HL-60 (cell line): ENCODE results near the gene NTHL1.

Experiments used
- GABPA ChIP-seq: IDR thresholded peaks from 2 replicates; pipeline ENCODE4 v1.6.1; 2012; ENCODE audit warnings: low read depth
- TF ChIP-seq, protein P1 (sequence below): IDR thresholded peaks from one replicate; pipeline ENCODE4 v1.5.1; 2011; ENCODE audit warnings: low read length, control low read depth, inconsistent platforms; ENCODE audit not compliant: insufficient read depth

DNA sequence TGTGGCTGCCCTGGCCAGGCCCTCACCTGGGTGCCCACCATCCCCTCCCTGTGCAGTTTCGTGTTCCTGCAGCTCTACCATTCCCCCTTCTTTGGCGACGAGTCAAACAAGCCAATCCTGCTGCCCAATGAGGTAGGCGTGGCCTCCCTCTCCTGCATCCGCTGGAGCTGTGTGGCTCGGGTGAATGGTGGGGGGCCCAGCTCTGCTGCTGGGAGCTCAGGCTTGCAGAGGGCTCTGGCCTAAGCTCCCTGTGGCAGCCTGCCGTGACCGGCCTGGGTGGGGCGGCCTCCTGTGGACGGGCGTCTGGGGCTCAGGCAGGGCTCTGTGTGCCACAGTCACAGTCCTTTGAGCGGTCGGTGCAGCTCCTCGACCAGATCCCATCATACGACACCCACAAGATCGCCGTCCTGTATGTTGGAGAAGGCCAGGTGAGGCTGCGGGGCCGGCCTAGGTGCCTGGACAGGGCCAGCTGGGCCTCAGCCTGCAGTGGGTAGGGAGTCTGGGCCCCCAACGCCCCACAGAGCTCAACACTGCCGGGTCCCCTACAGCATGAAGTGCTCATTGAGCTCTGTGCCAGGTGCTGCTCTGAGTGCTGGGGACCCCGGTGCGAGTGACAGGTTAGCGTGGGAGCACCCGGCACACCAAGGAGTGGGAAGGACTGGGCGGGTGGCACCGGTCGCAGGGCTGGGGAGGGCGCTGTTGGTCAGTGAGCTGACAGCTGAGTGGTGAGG is 37.4 kb upstream of the NTHL1 start:
- TF ChIP-seq, protein P1, sequence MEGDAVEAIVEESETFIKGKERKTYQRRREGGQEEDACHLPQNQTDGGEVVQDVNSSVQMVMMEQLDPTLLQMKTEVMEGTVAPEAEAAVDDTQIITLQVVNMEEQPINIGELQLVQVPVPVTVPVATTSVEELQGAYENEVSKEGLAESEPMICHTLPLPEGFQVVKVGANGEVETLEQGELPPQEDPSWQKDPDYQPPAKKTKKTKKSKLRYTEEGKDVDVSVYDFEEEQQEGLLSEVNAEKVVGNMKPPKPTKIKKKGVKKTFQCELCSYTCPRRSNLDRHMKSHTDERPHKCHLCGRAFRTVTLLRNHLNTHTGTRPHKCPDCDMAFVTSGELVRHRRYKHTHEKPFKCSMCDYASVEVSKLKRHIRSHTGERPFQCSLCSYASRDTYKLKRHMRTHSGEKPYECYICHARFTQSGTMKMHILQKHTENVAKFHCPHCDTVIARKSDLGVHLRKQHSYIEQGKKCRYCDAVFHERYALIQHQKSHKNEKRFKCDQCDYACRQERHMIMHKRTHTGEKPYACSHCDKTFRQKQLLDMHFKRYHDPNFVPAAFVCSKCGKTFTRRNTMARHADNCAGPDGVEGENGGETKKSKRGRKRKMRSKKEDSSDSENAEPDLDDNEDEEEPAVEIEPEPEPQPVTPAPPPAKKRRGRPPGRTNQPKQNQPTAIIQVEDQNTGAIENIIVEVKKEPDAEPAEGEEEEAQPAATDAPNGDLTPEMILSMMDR: no peak
- TF ChIP-seq GABPA: no peak
